HepG2 (cell line): ENCODE measurements around the gene IL24. TPM values are rescaled to one million over a fixed set of nuclear protein-coding genes. Genes with fewer than 3 reads are reported as not detected.

Experiments used
- ATAC-seq: fragments of 200-7000 bp; cut with Tn5 transposase; 3 replicates; pipeline ENCODE4 v1.9.1; 2020; ENCODE audit warnings: mild to moderate bottlenecking, moderate library complexity
- BruUV-seq: library from RNA; stranded (reverse); fragments of 400-500 nt; replicated peaks from 2 replicates; lab custom pipeline; 2021; lab: Mats Ljungman, UMichigan
- CTCF ChIA-PET: fragments of 300-600 bp; formaldehyde crosslinking; extraction: SDS; loops from one replicate; lab custom pipeline; 2021; ENCODE audit warnings: low total read pairs, inconsistent platforms, low intra/inter-chr PET ratio; lab: Yijun Ruan, JAX
- POLR2A ChIA-PET: fragments of 350-600 bp; sonication (Branson Sonifier 250); formaldehyde crosslinking; loops from one replicate; lab custom pipeline; 2020; ENCODE audit warnings: antibody characterized with exemption, inconsistent platforms; lab: Yijun Ruan, JAX
- DNase-seq: peaks from one replicate; pipeline ENCODE4 v3.0.0-alpha.2; 2015; ENCODE audit warnings: low spot score
- FAIRE-seq: peaks from 3 replicates; lab custom pipeline; 2011; peaks lifted over from hg19 to GRCh38; lab: Jason Lieb, UNC
- H2AFZ ChIP-seq: one replicate; pipeline ENCODE4 v1.6.1; 2011; ENCODE audit warnings: low read length, inconsistent platforms
- H3K27ac ChIP-seq: fragments of 300-600 bp; 3 replicates; pipeline ENCODE4 v1.8.0; 2011; ENCODE audit warnings: mixed run types, mild to moderate bottlenecking, mixed read lengths, low read length, inconsistent platforms; ENCODE audit not compliant: insufficient read depth; ENCODE audit errors: extremely low read length
- H3K27me3 ChIP-seq, 2 experiments: fragments of 200-600 bp in 1 of 2; 2 replicates in 1 of 2; 3 replicates in 1 of 2; pipeline versions ENCODE4 v1.6.0 to v1.8.0; 2011; ENCODE audit warnings: low read length in 2 of 2, mild to moderate bottlenecking in 2 of 2, moderate library complexity in 2 of 2, inconsistent platforms in 1 of 2; ENCODE audit not compliant: insufficient read depth in 2 of 2, control insufficient read depth in 1 of 2
- H3K36me3 ChIP-seq, 2 experiments: fragments of 200-600 bp in 1 of 2; replicated peaks in 1 of 2; 2 replicates in 1 of 2; 3 replicates in 1 of 2; pipeline versions ENCODE4 v1.5.1 to v1.8.0; 2011; ENCODE audit warnings: low read length in 2 of 2, inconsistent platforms in 1 of 2; ENCODE audit not compliant: insufficient read depth in 2 of 2, control insufficient read depth in 1 of 2
- H3K4me1 ChIP-seq: 2 replicates; pipeline ENCODE4 v1.5.1; 2012; ENCODE audit warnings: low read length, inconsistent platforms; ENCODE audit not compliant: insufficient read depth
- H3K4me2 ChIP-seq: 2 replicates; pipeline ENCODE4 v1.6.0; 2011; ENCODE audit warnings: low read depth, low read length, inconsistent platforms
- H3K4me3 ChIP-seq, 3 experiments: fragments of 200-600 bp in 1 of 3; sonication (generic), shearing (Covaris generic) in 1 of 3; replicated peaks in 1 of 3; 2 replicates each; pipeline ENCODE4 v1.5.1; 2011 to 2016; ENCODE audit warnings: low read length in 3 of 3, inconsistent platforms in 2 of 3, low read depth in 2 of 3, mild to moderate bottlenecking in 2 of 3, control low read depth in 1 of 3, mixed read lengths in 1 of 3; ENCODE audit not compliant: insufficient read depth in 1 of 3
- H3K79me2 ChIP-seq: one replicate; pipeline ENCODE4 v1.6.1; 2011; ENCODE audit warnings: low read length, inconsistent platforms; ENCODE audit not compliant: insufficient read depth
- H3K9ac ChIP-seq: 2 replicates; pipeline ENCODE4 v1.6.0; 2011; ENCODE audit warnings: mild to moderate bottlenecking, low read depth, low read length, inconsistent platforms; ENCODE audit not compliant: insufficient read depth
- H3K9me3 ChIP-seq: 2 replicates; pipeline ENCODE4 v1.5.1; 2012; ENCODE audit warnings: mild to moderate bottlenecking, low read length
- H4K20me1 ChIP-seq: 2 replicates; pipeline ENCODE4 v1.6.0; 2011; ENCODE audit warnings: inconsistent platforms, mild to moderate bottlenecking, low read length, moderate library complexity; ENCODE audit not compliant: insufficient read depth
- ATF1 ChIP-seq: IDR thresholded peaks from 2 replicates; pipeline ENCODE4 v1.6.1; 2016; ENCODE audit warnings: mild to moderate bottlenecking, control low read depth
- BRCA1 ChIP-seq: sonication (generic); formaldehyde crosslinking; IDR thresholded peaks from 2 replicates; pipeline ENCODE4 v1.4.0; 2020; ENCODE audit warnings: missing genetic modification reagents
- CAMTA2 ChIP-seq: sonication (generic); formaldehyde crosslinking; IDR thresholded peaks from 2 replicates; pipeline ENCODE4 v1.4.0; 2020; ENCODE audit warnings: mild to moderate bottlenecking, missing genetic modification reagents, borderline replicate concordance
- CENPBD1 ChIP-seq: sonication (generic); formaldehyde crosslinking; IDR thresholded peaks from 2 replicates; pipeline ENCODE4 v1.8.0; 2022; ENCODE audit warnings: missing genetic modification reagents, low read depth, mild to moderate bottlenecking, borderline replicate concordance
- ESRRA ChIP-seq: sonication (generic); formaldehyde crosslinking; IDR thresholded peaks from 2 replicates; pipeline ENCODE4 v1.5.1; 2020; ENCODE audit warnings: mild to moderate bottlenecking, low read depth, missing genetic modification reagents
- FOXA3 ChIP-seq: IDR thresholded peaks from 2 replicates; pipeline ENCODE4 v1.6.1; 2016; ENCODE audit warnings: missing genetic modification reagents, missing compliant biosample characterization
- MBD4 ChIP-seq: IDR thresholded peaks from 2 replicates; pipeline ENCODE4 v1.6.1; 2012; ENCODE audit warnings: low read length, inconsistent platforms, borderline replicate concordance
- NFYB ChIP-seq: sonication (generic); formaldehyde crosslinking; IDR thresholded peaks from 2 replicates; pipeline ENCODE4 v1.4.0; 2020; ENCODE audit warnings: missing genetic modification reagents
- PHF21A ChIP-seq: sonication (generic); formaldehyde crosslinking; IDR thresholded peaks from 2 replicates; pipeline ENCODE4 v1.5.0; 2020; ENCODE audit warnings: mild to moderate bottlenecking, missing genetic modification reagents
- PPARG ChIP-seq: conservative IDR thresholded peaks from 2 replicates; pipeline ENCODE4 v1.6.1; 2016; ENCODE audit warnings: missing biosample characterization, missing genetic modification reagents
- ZSCAN5A ChIP-seq: sonication (generic); formaldehyde crosslinking; IDR thresholded peaks from 2 replicates; pipeline ENCODE4 v1.8.0; 2022; ENCODE audit warnings: mild to moderate bottlenecking, missing genetic modification reagents, borderline replicate concordance
- ZUFSP ChIP-seq: sonication (generic); formaldehyde crosslinking; IDR thresholded peaks from 2 replicates; pipeline ENCODE4 v1.9.0; 2021; ENCODE audit warnings: missing genetic modification reagents, mild to moderate bottlenecking, borderline replicate concordance
- WGBS: methylation state at CpG from one replicate; pipeline ENCODE4 v1.1.6; 2017; ENCODE audit warnings: low lambda C conversion rate; 5-methylcytosine and 5-hydroxymethylcytosine counted together
- in situ Hi-C: cut with HindIII; loops from 2 replicates; pipeline ENCODE4 v1.10.0; 2017; ENCODE audit warnings: low pct_unique_long_range_greater_than_20kb; ENCODE audit not compliant: extremely low pct_ligation_motif_present
- intact Hi-C: fragments of 100-400 bp; cut with micrococcal nuclease; formaldehyde crosslinking; loops from one replicate; pipeline ENCODE4 v1.10.0; 2022; ENCODE audit not compliant: unreplicated experiment
- polyA plus RNA-seq, 8 experiments: library from polyadenylated mRNA; depleted of rRNA in 3 of 8; stranded (reverse) in 7 of 8; unstranded in 1 of 8; fragments of >200 nt; fragmentation: Illumina TruSeq in 4 of 8; extraction: Trizol in 4 of 8; gene quantifications; 2 replicates each; pipeline versions ENCODE4 v1.2.1 to v1.2.3, GENCODE V29; 2011 to 2016; ENCODE audit warnings: low read depth in 4 of 8, missing spikeins in 1 of 8, mixed read lengths in 1 of 8; ENCODE audit not compliant: insufficient read depth in 1 of 8
- total RNA-seq, 5 experiments: library from RNA; depleted of rRNA; stranded (reverse); fragments of >200 nt; fragmentation: Illumina TruSeq; extraction: Trizol; gene quantifications; 2 replicates each; pipeline ENCODE4 v1.2.3, GENCODE V29; 2016; ENCODE audit warnings: low read depth in 1 of 5

IL24 gene
- total and polyA plus RNA-seq, 2 of the 13 experiments (the other 11 are each of a cell fraction or from before 2014, with no cell fraction given) = not detected

GRCh38 chr1:206903687-206904086 is 6.4 kb downstream of the IL24 start:
- intact Hi-C loops = no loop called here
- ChIA-PET POLR2A (no interaction called here), CTCF (no interaction called here)
- H4K20me1 ChIP-seq = no peaks in the 10 kb centered on the region
- WGBS = 2% methylated on average over 2 of the region's 2 CpGs
- no peak overlapping the region for H3K4me3 ChIP-seq
- no peaks in the 10 kb centered on the region for H3K9me3 ChIP-seq
- H3K27ac ChIP-seq = no peak overlapping the region
- in situ Hi-C loops = loop anchor here (25.0 kb wide), 1 partner anchor 266 kb away; the partner anchor contains the start of gene DYRK3
- no peak for ATAC-seq
- TF ChIP-seq NFYB (no peak), BRCA1 (CRISPR knock-in tag) (no peak), ZUFSP (CRISPR knock-in tag) (no peak), PHF21A (CRISPR knock-in tag) (no peak), PPARG (no peak), ESRRA (CRISPR knock-in tag) (no peak), ZSCAN5A (no peak), CAMTA2 (CRISPR knock-in tag) (no peak), MBD4 (no peak), CENPBD1 (no peak), FOXA3 (CRISPR knock-in tag) (no peak), ATF1 (CRISPR knock-in tag) (no peak)
- TF ChIP-seq, all 625 proteins: peak for 0
- Histone ChIP-seq H3K27me3 (peaks cover 2 to 17% of the 10 kb centered on the region in 2 experiments; a peak in 2 of 5 replicates), H3K9ac (no peak overlapping the region), H3K79me2 (no peaks in the 10 kb centered on the region), H3K4me1 (no peaks in the 10 kb centered on the region), H3K4me2 (no peak overlapping the region), H3K36me3 (no peaks in the 10 kb centered on the region), H2AFZ (no peak overlapping the region)
- DNase-seq (no peak), FAIRE-seq (no peak)
- no TSS peak for BruUV-seq
